OCI-LY7 (cell line): Measurements from ENCODE around the gene CACNA1H. TPM values are rescaled to one million over a fixed set of nuclear protein-coding genes. Genes with fewer than 3 reads are reported as not detected.

Source experiments
- BruUV-seq: library from RNA; stranded (reverse); fragments of 400-500 nt; replicated peaks from 2 replicates; lab custom pipeline; 2021; lab: Mats Ljungman, UMichigan
- CTCF ChIA-PET: fragments of 300-600 bp; sonication (Branson Sonifier 250); formaldehyde crosslinking; loops from one replicate; lab custom pipeline; 2022; ENCODE audit warnings: antibody characterized with exemption; ENCODE audit not compliant: unreplicated experiment; lab: Charles Lee
- POLR2A ChIA-PET: fragments of 300-600 bp; sonication (Branson Sonifier 250); formaldehyde crosslinking; loops from one replicate; lab custom pipeline; 2022; ENCODE audit warnings: antibody characterized with exemption; lab: Charles Lee
- DNase-seq: peaks from one replicate; pipeline ENCODE4 v3.0.0-alpha.2; 2015; ENCODE audit warnings: low spot score
- H2AFZ ChIP-seq: fragments of 200-600 bp; sonication (generic), shearing (Covaris generic); 2 replicates; pipeline ENCODE4 v1.6.1; 2014; ENCODE audit warnings: mild to moderate bottlenecking, antibody characterized with exemption, low read length, moderate library complexity
- H3K27ac ChIP-seq: fragments of 200-600 bp; sonication (generic); 2 replicates; pipeline ENCODE4 v1.5.1; 2014; ENCODE audit warnings: mixed run types, low read depth, mild to moderate bottlenecking, moderate library complexity, low read length, inconsistent platforms; ENCODE audit not compliant: poor library complexity, severe bottlenecking
- H3K36me3 ChIP-seq: fragments of 200-600 bp; sonication (generic); 2 replicates; pipeline ENCODE4 v1.6.1; 2014; ENCODE audit warnings: mild to moderate bottlenecking, antibody characterized with exemption, low read length, moderate library complexity, mixed read lengths; ENCODE audit not compliant: insufficient read depth
- H3K4me1 ChIP-seq: fragments of 200-600 bp; sonication (generic); 2 replicates; pipeline ENCODE4 v1.5.1; 2014; ENCODE audit warnings: mild to moderate bottlenecking, low read length; ENCODE audit not compliant: insufficient read depth, poor library complexity, severe bottlenecking
- H3K4me2 ChIP-seq: fragments of 200-600 bp; sonication (generic); 2 replicates; pipeline ENCODE4 v1.6.1; 2014; ENCODE audit warnings: mild to moderate bottlenecking, low read length
- H3K4me3 ChIP-seq: fragments of 200-600 bp; sonication (generic); 2 replicates; pipeline ENCODE4 v1.5.1; 2014; ENCODE audit warnings: mild to moderate bottlenecking, low read depth, low read length; ENCODE audit not compliant: poor library complexity, severe bottlenecking
- H3K79me2 ChIP-seq: fragments of 200-600 bp; sonication (generic); 2 replicates; pipeline ENCODE4 v1.6.1; 2016; ENCODE audit warnings: low read depth, mild to moderate bottlenecking, low read length, moderate library complexity, mixed read lengths; ENCODE audit not compliant: insufficient read depth
- H3K9me2 ChIP-seq: fragments of 200-600 bp; sonication (generic); 2 replicates; pipeline ENCODE4 v1.6.1; 2016; ENCODE audit warnings: mild to moderate bottlenecking, low read length, mixed read lengths; ENCODE audit not compliant: insufficient read depth
- H3K9me3 ChIP-seq: fragments of 200-600 bp; sonication (generic); 2 replicates; pipeline ENCODE4 v1.6.1; 2014; ENCODE audit warnings: mild to moderate bottlenecking, mixed run types, low read length, mixed read lengths
- H4K20me1 ChIP-seq: fragments of 200-600 bp; sonication (generic); 2 replicates; pipeline ENCODE4 v1.6.1; 2014; ENCODE audit warnings: mild to moderate bottlenecking, antibody characterized with exemption, low read length, moderate library complexity, mixed read lengths; ENCODE audit not compliant: insufficient read depth
- CTCF ChIP-seq: fragments of 200-600 bp; sonication (generic); conservative IDR thresholded peaks from 2 replicates; pipeline ENCODE4 v1.5.1; 2014; ENCODE audit warnings: mild to moderate bottlenecking, antibody characterized with exemption, low read length, moderate library complexity, mixed read lengths
- EZH2phosphoT487 ChIP-seq: fragments of 200-600 bp; sonication (generic); IDR thresholded peaks from 2 replicates; pipeline ENCODE4 v1.6.1; 2018; ENCODE audit warnings: low read depth, borderline replicate concordance, mild to moderate bottlenecking, mixed run types, antibody characterized with exemption, low read length, moderate library complexity, mixed read lengths
- intact Hi-C: fragments of 100-400 bp; cut with micrococcal nuclease; formaldehyde crosslinking; loops from one replicate; pipeline ENCODE4 v1.10.0; 2022; ENCODE audit not compliant: unreplicated experiment
- total RNA-seq, 2 experiments: library from RNA; depleted of rRNA in 1 of 2; stranded (reverse); fragments of >200 nt in 1 of 2; shearing (Covaris generic) in 1 of 2; gene quantifications; 2 replicates each; pipeline ENCODE4 v1.2.3, GENCODE V29; 2014 to 2022

CACNA1H gene
- total RNA-seq, 2 experiments from 2014 or later, result not detected

GRCh38 chr16:1206326-1206725 lies 53.4 kb downstream of the CACNA1H start:
- no peak overlapping the region for H2AFZ ChIP-seq
- intact Hi-C loops, result no loop called here
- H3K4me1 ChIP-seq, result no peaks in the 10 kb centered on the region
- no peak for DNase-seq
- H3K9me3 ChIP-seq, result no peaks in the 10 kb centered on the region
- no peak overlapping the region for H3K4me3 ChIP-seq
- H3K36me3 ChIP-seq, result no peaks in the 10 kb centered on the region
- TF ChIP-seq EZH2phosphoT487 (no peak), CTCF (no peak)
- POLR2A ChIA-PET, result no interaction called here
- H3K4me2 ChIP-seq, result no peak overlapping the region
- CTCF ChIA-PET, result interaction anchor here (0.6 kb wide), 1 partner anchor 90 kb away, joined by 7 read pairs; no protein-coding TSS in a partner anchor
- BruUV-seq, result no TSS peak
- H3K9me2 ChIP-seq, result no peaks in the 10 kb centered on the region
- H3K27ac ChIP-seq, result no peak overlapping the region
- H4K20me1 ChIP-seq, result no peaks in the 10 kb centered on the region
- no peaks in the 10 kb centered on the region for H3K79me2 ChIP-seq

GRCh38 chr16:1206786-1207185 lies 53.9 kb downstream of the CACNA1H start:
- Histone ChIP-seq H3K9me2 (no peaks in the 10 kb centered on the region), H4K20me1 (no peaks in the 10 kb centered on the region), H3K36me3 (no peaks in the 10 kb centered on the region), H3K79me2 (no peaks in the 10 kb centered on the region), H3K27ac (no peak overlapping the region), H2AFZ (no peak overlapping the region), H3K4me1 (no peaks in the 10 kb centered on the region), H3K4me2 (no peak overlapping the region), H3K4me3 (no peak overlapping the region), H3K9me3 (no peaks in the 10 kb centered on the region)
- intact Hi-C loops, result no loop called here
- ChIA-PET CTCF (interaction anchor here (0.6 kb wide), 1 partner anchor 90 kb away, joined by 7 read pairs; no protein-coding TSS in a partner anchor), POLR2A (no interaction called here)
- no peak for DNase-seq
- no peak for TF ChIP-seq EZH2phosphoT487
- TF ChIP-seq CTCF, result no peak
- no TSS peak for BruUV-seq

- Histone ChIP-seq H3K4me1 (no peaks in the 10 kb centered on the region), H3K9me3 (no peaks in the 10 kb centered on the region), H4K20me1 (no peaks in the 10 kb centered on the region), H3K4me3 (no peak overlapping the region), H2AFZ (no peak overlapping the region), H3K4me2 (no peak overlapping the region), H3K9me2 (no peaks in the 10 kb centered on the region), H3K79me2 (no peaks in the 10 kb centered on the region), H3K27ac (no peak overlapping the region), H3K36me3 (no peaks in the 10 kb centered on the region)
- no peak for DNase-seq
- POLR2A ChIA-PET, result no interaction called here
- BruUV-seq, result no TSS peak
- TF ChIP-seq EZH2phosphoT487, result no peak
- TF ChIP-seq CTCF, result no peak
- CTCF ChIA-PET, result no interaction called here
- intact Hi-C loops, result no loop called here
Observed at GRCh38 chr16:1208239-1208830, 55.4 kb downstream of the CACNA1H start.
